T-cell (primary cell): ENCODE data around the gene HGS. TPM values are rescaled to one million over a fixed set of nuclear protein-coding genes. Genes with fewer than 3 reads are reported as not detected.

Source experiments
- ATAC-seq, 4 experiments: fragments of 200-7000 bp in 3 of 4; fragments of 150-1000 bp in 1 of 4; cut with Tn5 transposase; replicated peaks in 1 of 4; 1 replicate in 3 of 4; 2 replicates in 1 of 4; pipeline ENCODE4 v1.10.0; 2021; ENCODE audit warnings: moderate library complexity in 3 of 4, mild to moderate bottlenecking in 2 of 4, moderate number of reproducible peaks in 1 of 4
- CTCF ChIA-PET, 2 donors: fragments of 300-600 bp; sonication (Branson Sonifier 250); formaldehyde crosslinking; loops; one replicate each; lab custom pipeline; 2022; ENCODE audit warnings: antibody characterized with exemption in 2 of 2; lab: Charles Lee
- POLR2A ChIA-PET, 2 donors: fragments of 300-600 bp; sonication (Branson Sonifier 250); formaldehyde crosslinking; loops; one replicate each; lab custom pipeline; 2022; ENCODE audit warnings: antibody characterized with exemption in 2 of 2; lab: Charles Lee
- DNase-seq, 35 experiments: peaks; one replicate each; pipeline versions ENCODE4 v3.0.0 to v3.0.0-alpha.2; 2013 to 2023
- H3K27ac ChIP-seq: one replicate; pipeline ENCODE4 v1.5.1; 2013; ENCODE audit warnings: low read length
- H3K27me3 ChIP-seq, 2 experiments: replicated peaks in 1 of 2; 1 replicate in 1 of 2; 2 replicates in 1 of 2; pipeline versions ENCODE4 v1.6.1 to v1.7.0; 2013; ENCODE audit warnings: low read length in 1 of 2, mixed read lengths in 1 of 2; ENCODE audit not compliant: control insufficient read depth in 2 of 2, insufficient read depth in 2 of 2; ENCODE audit errors: extremely low read depth in 1 of 2
- H3K36me3 ChIP-seq, 2 donors: 1 replicate in 1 of 2; 2 replicates in 1 of 2; pipeline versions ENCODE4 v1.6.1 to v1.7.0; 2013; ENCODE audit warnings: low read length in 1 of 2; ENCODE audit not compliant: control insufficient read depth in 2 of 2, insufficient read depth in 1 of 2; ENCODE audit errors: extremely low read depth in 1 of 2
- H3K4me1 ChIP-seq, 2 experiments: 1 replicate in 1 of 2; 2 replicates in 1 of 2; pipeline versions ENCODE4 v1.6.1 to v1.7.0; 2013; ENCODE audit warnings: low read length in 2 of 2, mixed read lengths in 1 of 2; ENCODE audit not compliant: insufficient read depth in 2 of 2, control insufficient read depth in 1 of 2; ENCODE audit errors: extremely low read depth in 1 of 2
- H3K4me3 ChIP-seq, 2 donors: 1 replicate in 1 of 2; 2 replicates in 1 of 2; pipeline versions ENCODE4 v1.5.1 to v1.7.0; 2013; ENCODE audit warnings: mild to moderate bottlenecking in 2 of 2, low read length in 1 of 2, moderate library complexity in 1 of 2; ENCODE audit not compliant: control insufficient read depth in 1 of 2; ENCODE audit errors: extremely low read depth in 1 of 2
- H3K9me3 ChIP-seq: 2 replicates; pipeline ENCODE4 v1.7.0; 2013
- H3K27ac Mint-ChIP-seq, 2 donors: one replicate each; pipeline ENCODE4 v1.8.0; 2020 to 2021; ENCODE audit warnings: mild to moderate bottlenecking in 2 of 2, mixed read lengths in 2 of 2
- H3K27me3 Mint-ChIP-seq, 2 donors: one replicate each; pipeline ENCODE4 v1.8.0; 2021 to 2022; ENCODE audit warnings: mixed read lengths in 2 of 2
- H3K36me3 Mint-ChIP-seq: one replicate; pipeline ENCODE4 v1.8.0; 2021; ENCODE audit warnings: mixed read lengths
- H3K4me1 Mint-ChIP-seq, 3 donors: one replicate each; pipeline ENCODE4 v1.8.0; 2020 to 2022; ENCODE audit warnings: mixed read lengths in 3 of 3, mild to moderate bottlenecking in 1 of 3
- H3K4me3 Mint-ChIP-seq, 3 donors: one replicate each; pipeline ENCODE4 v1.8.0; 2020 to 2022; ENCODE audit warnings: mild to moderate bottlenecking in 3 of 3, mixed read lengths in 3 of 3, moderate library complexity in 3 of 3
- H3K9me3 Mint-ChIP-seq, 3 donors: one replicate each; pipeline ENCODE4 v1.8.0; 2020 to 2022; ENCODE audit warnings: mixed read lengths in 3 of 3
- WGBS: methylation state at CpG from one replicate; pipeline ENCODE4 v1.1.5; 2013; ENCODE audit warnings: missing lambda C conversion rate; ENCODE audit not compliant: insufficient coverage; 5-methylcytosine and 5-hydroxymethylcytosine counted together
- total RNA-seq, 35 experiments: library from RNA in 6 of 35; stranded (reverse) in 6 of 35; fragments of 120-200 nt in 1 of 35; gene quantifications; one replicate each; pipeline versions ENCODE4 v1.2.1 to v1.2.4 and lab custom pipeline; 2013 to 2026

HGS gene
- total RNA-seq, 5 donors from 2014 or later (not counting 1 experiment from before 2014, with no cell fraction given) = 114 to 205 (median 181) TPM

DNA sequence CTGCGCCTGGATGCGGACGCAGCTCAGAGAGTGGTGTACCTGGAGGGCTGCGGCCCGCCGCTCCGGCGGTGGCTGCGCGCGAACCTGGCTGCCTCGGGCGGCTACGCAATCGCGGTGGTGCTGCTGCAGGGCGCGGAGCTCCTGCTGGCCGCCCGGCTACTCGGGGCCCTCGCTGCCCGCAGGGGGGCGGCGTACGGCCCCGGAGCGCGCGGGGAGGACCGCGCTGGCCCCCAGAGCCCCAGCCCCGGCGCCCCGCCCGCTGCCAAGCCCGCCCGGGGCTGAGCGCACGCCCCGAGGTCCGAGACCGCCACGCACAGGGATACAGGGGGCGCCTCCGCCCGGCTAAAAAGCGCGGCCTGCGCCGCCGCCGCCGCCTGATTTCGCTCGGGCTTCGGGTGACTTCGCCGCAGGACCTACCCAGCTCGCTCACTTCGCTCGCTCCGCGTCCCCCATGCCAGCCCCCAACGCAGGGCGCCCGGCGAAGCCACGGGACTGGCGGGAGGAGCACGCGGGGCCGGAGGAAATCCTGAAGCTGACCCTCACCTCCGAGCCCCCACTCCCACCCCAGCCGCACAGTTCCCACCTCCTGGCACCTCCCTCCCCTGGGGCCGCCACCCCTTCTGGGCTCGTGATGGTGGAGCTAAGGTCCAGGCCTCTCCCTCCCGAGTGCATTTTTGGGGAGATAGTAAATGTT is 35.7 kb upstream of the HGS start:
- ChIA-PET CTCF (no interaction called here), POLR2A (no interaction called here)

DNA sequence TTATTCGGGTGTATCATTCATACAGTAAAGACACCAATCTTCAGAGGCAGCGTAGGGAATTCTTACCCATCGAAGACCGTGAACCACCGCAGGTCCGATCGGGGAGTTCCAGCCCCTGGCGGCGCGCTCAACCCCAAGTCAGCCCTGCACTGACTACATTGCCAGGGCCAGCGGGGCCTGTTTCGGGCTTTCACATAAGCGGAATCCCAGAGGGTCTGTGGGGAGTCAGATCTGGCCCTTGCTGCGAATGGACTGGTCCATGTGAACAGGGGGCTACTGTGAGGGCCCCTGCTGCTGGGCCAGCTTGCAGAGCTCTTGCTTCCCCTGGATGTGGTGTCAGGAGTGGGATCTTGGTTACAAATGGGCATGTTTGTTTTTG is 35.1 kb upstream of the HGS start:
- Histone ChIP-seq H3K36me3 (no peaks in the 10 kb centered on the region), H3K27me3 (peaks cover 2 to 68% of the 10 kb centered on the region in 2 experiments), H3K4me1 (peaks cover 3 to 11% of the 10 kb centered on the region in 2 experiments), H3K4me3 (peak overlapping the region in 1 of 2 donors; percentile 38), H3K9me3 (no peaks in the 10 kb centered on the region), H3K27ac (no peak overlapping the region)
- Mint-ChIP-seq H3K4me1 (peaks cover 7 to 13% (median 10%) of the 10 kb centered on the region in 3 donors), H3K4me3 (no peak overlapping the region), H3K36me3 (no peaks in the 10 kb centered on the region), H3K27me3 (peaks cover 5 to 39% of the 10 kb centered on the region in 2 donors), H3K27ac (no peak overlapping the region), H3K9me3 (no peaks in the 10 kb centered on the region)
- no peak for DNase-seq
- 75% methylated on average over 10 of the region's 14 CpGs for WGBS
- ChIA-PET CTCF (no interaction called here), POLR2A (no interaction called here)
- no peak for ATAC-seq

More for the DNA sequence above, 35.7 kb upstream of the HGS start:
- Mint-ChIP-seq H3K4me1 (peaks cover 2 to 7% (median 5%) of the 10 kb centered on the region in 3 donors), H3K27me3 (peaks cover 5 to 35% of the 10 kb centered on the region in 2 donors), H3K27ac (no peak overlapping the region), H3K4me3 (no peak overlapping the region), H3K36me3 (no peaks in the 10 kb centered on the region), H3K9me3 (no peaks in the 10 kb centered on the region)
- H3K36me3 ChIP-seq = no peaks in the 10 kb centered on the region
- no peaks in the 10 kb centered on the region for H3K9me3 ChIP-seq
- no peak overlapping the region for H3K27ac ChIP-seq
- no peak for DNase-seq
- ATAC-seq = no peak
- peak overlapping the region in 1 of 2 donors; percentile 38 for H3K4me3 ChIP-seq
- H3K27me3 ChIP-seq = peaks cover 2 to 62% of the 10 kb centered on the region in 2 experiments
- 22% methylated on average over 69 of the region's 78 CpGs for WGBS
- peaks cover under 1 to 6% of the 10 kb centered on the region in 2 experiments for H3K4me1 ChIP-seq

DNA sequence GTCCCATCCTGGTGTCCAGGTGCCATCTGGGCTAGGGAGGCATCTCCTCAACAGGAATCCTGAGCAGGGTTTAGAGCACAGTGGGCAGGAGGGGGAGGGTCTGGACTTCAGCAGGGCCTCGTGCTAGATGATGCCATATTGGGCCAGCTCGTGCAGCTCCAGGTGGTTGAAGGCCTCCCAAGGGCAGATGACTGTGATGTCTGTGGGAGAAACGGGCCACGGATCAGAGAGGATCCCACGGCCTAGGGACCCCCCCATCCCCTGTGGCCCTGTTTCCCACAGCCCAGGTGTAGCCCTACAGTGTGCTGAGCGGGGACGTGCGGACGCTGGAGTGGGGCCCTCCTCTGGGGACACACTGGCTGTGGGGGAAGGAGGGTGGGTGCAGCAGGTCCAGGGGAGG is 32.9 kb upstream of the HGS start:
- no CpG with 5 or more reads among the region's 9 CpGs for WGBS
- DNase-seq = no peak
- Mint-ChIP-seq H3K4me3 (no peak overlapping the region), H3K4me1 (peaks cover 10 to 17% (median 15%) of the 10 kb centered on the region in 3 donors), H3K9me3 (no peaks in the 10 kb centered on the region), H3K27me3 (peaks cover 5 to 43% of the 10 kb centered on the region in 2 donors), H3K27ac (no peak overlapping the region), H3K36me3 (no peaks in the 10 kb centered on the region)
- H3K27me3 ChIP-seq = peaks cover 2 to 84% of the 10 kb centered on the region in 2 experiments
- no peak overlapping the region for H3K4me3 ChIP-seq
- CTCF ChIA-PET = no interaction called here
- H3K9me3 ChIP-seq = no peaks in the 10 kb centered on the region
- H3K27ac ChIP-seq = no peak overlapping the region
- ATAC-seq = no peak
- H3K4me1 ChIP-seq = peaks cover 8 to 16% of the 10 kb centered on the region in 2 experiments
- no peaks in the 10 kb centered on the region for H3K36me3 ChIP-seq
- POLR2A ChIA-PET = interaction anchor here in 1 of 2 donors (0.5 kb wide), 1 partner anchor 1057 kb away, joined by 3 read pairs; no protein-coding TSS in a partner anchor

DNA sequence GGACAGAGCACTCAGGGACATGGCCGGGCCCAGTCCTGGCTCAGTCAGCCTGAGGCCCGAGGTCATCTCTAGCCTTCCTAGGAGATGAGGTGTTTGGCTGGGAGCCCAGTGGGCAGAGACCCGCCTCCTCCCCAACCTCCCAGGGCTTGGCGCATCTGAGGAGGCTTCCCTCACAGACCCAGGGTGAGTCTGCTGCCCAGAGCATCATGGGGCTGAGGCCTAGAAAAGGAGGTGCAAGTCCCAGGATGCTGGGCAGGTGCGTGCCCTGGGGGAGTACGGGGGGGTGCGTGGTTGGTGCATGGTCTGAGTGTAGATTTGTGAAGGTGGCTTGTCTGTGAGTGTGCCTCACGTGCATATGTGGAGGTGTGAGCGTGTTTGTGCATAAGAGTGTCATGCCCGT is 32.1 kb upstream of the HGS start:
- Histone ChIP-seq H3K36me3 (no peaks in the 10 kb centered on the region), H3K4me3 (no peak overlapping the region), H3K27ac (no peak overlapping the region), H3K9me3 (no peaks in the 10 kb centered on the region), H3K27me3 (peaks cover 2 to 87% of the 10 kb centered on the region in 2 experiments), H3K4me1 (peaks cover 8 to 23% of the 10 kb centered on the region in 2 experiments)
- ChIA-PET POLR2A (no interaction called here), CTCF (no interaction called here)
- DNase-seq (no peak), ATAC-seq (no peak)
- Mint-ChIP-seq H3K27ac (peak overlapping the region in 1 of 2 donors; percentile 5), H3K9me3 (no peaks in the 10 kb centered on the region), H3K27me3 (peaks cover 5 to 43% of the 10 kb centered on the region in 2 donors), H3K4me3 (peak overlapping the region in 1 of 3 donors; percentile 68), H3K36me3 (no peaks in the 10 kb centered on the region), H3K4me1 (peaks cover 10 to 17% (median 15%) of the 10 kb centered on the region in 3 donors)
- 96% methylated on average over 9 of the region's 10 CpGs for WGBS

DNA sequence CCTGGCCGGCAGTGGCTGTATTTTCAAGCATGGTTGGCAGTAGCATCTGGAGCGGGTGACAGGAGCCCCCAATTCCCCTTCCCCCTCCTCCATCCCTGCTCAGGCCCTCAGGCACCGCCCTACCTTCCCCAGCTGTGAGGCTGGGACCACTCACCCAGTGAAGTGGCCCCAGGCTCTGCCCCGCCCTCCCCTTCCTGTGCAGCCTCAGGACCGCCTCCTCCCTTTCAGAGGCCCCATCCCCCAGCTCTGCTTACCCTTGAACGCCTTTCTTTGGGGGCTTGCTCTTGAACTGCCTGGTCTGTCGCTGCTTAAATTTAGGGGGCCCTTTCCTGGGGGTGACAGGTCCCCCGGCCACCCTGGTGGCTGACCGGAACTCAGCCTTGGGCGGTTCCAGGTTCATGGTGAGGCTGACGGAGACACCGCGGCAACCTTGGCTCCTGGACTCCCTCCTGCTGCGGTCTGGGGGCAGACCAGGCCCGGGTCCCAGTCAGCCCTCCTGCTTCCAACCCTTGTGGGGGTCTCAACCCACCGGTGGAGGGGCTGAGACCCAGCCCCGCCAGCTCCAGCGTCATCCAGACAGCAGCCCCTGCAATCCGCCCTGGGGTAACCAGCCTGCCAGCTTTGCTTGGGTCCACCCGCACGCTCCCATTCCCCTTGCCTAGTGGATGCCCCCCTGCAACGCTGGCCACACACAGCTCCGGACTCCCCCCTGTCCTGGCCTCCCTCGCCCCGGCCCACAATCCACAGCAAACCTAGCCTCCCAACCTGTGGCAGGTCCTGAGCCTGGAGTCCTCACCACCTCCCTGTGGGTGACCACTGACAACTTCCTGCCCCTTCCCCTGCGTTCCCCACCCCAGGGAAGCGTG is 30.7 kb upstream of the HGS start:
- peak; percentile 64 to 77 (median 68) for ATAC-seq
- Histone ChIP-seq H3K4me3 (peak overlapping the region; percentile 34 to 62), H3K27me3 (peaks cover 0 to 77% of the 10 kb centered on the region in 2 experiments), H3K36me3 (no peaks in the 10 kb centered on the region), H3K27ac (no peak overlapping the region), H3K9me3 (no peaks in the 10 kb centered on the region), H3K4me1 (peaks cover 8 to 28% of the 10 kb centered on the region in 2 experiments)
- WGBS = 25% methylated on average over 23 of the region's 27 CpGs
- CTCF ChIA-PET = no interaction called here
- peak in 6 of 35 experiments; percentile 7 to 33 (median 18) for DNase-seq
- Mint-ChIP-seq H3K4me1 (peaks cover 16 to 23% (median 17%) of the 10 kb centered on the region in 3 donors), H3K27ac (peak overlapping the region in 1 of 2 donors; percentile 28), H3K9me3 (no peaks in the 10 kb centered on the region), H3K27me3 (peaks cover 5 to 38% of the 10 kb centered on the region in 2 donors), H3K36me3 (no peaks in the 10 kb centered on the region), H3K4me3 (peak overlapping the region; percentile 51 to 82 (median 59))
- POLR2A ChIA-PET = no interaction called here

DNA sequence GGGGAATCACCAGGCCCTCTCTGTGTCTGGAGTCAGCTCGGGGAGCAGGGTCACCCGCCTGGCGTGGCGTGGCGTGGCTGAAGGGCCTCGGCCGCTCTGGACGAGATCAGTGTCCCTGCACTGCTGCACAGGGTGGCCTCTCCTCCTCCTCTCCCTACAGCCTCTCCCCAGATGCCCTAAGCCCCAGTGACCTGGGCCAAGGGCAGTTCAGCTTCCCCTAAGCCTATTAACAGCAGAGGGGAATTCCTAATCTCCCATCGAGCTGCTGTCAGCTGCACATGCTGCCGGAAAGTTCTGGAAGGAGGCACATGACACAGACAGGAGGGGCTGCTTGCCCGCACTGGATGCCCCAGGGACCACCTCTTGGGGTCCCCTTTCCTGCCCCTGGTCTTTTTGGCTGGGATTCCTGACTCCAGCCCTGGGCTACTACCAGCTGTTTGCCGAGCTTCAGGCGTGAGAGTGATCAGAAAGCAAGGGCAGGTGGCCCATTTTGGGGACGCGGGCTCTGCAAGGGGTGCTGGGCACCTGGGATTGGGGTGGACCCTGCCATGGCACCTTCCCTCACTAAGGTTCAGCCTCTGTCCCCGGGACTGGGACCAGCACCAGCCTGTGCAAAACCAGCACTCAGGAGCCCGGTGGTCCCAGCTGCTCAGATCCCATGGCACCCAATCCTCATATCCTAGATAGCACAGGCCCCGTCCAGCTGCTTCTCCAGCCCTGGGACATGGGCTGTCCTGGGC is 28.3 kb upstream of the HGS start:
- DNase-seq = no peak
- no peaks in the 10 kb centered on the region for H3K36me3 Mint-ChIP-seq
- H3K4me1 Mint-ChIP-seq = peaks cover 16 to 23% (median 17%) of the 10 kb centered on the region in 3 donors
- no peak overlapping the region for H3K4me3 Mint-ChIP-seq
- Histone ChIP-seq H3K27ac (no peak overlapping the region), H3K9me3 (no peaks in the 10 kb centered on the region), H3K36me3 (no peaks in the 10 kb centered on the region), H3K4me3 (no peak overlapping the region), H3K27me3 (peaks cover 0 to 55% of the 10 kb centered on the region in 2 experiments), H3K4me1 (peaks cover 8 to 28% of the 10 kb centered on the region in 2 experiments)
- H3K27me3 Mint-ChIP-seq = peaks cover 5 to 20% of the 10 kb centered on the region in 2 donors
- ChIA-PET CTCF (no interaction called here), POLR2A (no interaction called here)
- no peaks in the 10 kb centered on the region for H3K9me3 Mint-ChIP-seq
- WGBS = 83% methylated on average over 18 of the region's 18 CpGs
- no peak for ATAC-seq
- H3K27ac Mint-ChIP-seq = no peak overlapping the region
